Right lung (tissue), 5 donors: Measurements from ENCODE around the gene TK2. TPM values are rescaled to one million over a fixed set of nuclear protein-coding genes. Genes with fewer than 3 reads are reported as not detected.

Experiments
- DNase-seq, 2 donors: peaks; one replicate each; pipeline ENCODE4 v3.0.0-alpha.2; 2013
- polyA plus RNA-seq, 5 donors: library from polyadenylated mRNA; unstranded; fragments of 120-200 nt; gene quantifications; one replicate each; pipeline versions ENCODE4 v1.2.1 to v1.2.3, GENCODE V29; 2013; ENCODE audit warnings: inconsistent platforms in 1 of 5, low replicate concordance in 1 of 5; ENCODE audit not compliant: insufficient read length in 5 of 5, insufficient read depth in 1 of 5

The TK2 gene
- polyA plus RNA-seq, 5 donors = 29.1 to 36.2 (median 33.9) TPM

DNA sequence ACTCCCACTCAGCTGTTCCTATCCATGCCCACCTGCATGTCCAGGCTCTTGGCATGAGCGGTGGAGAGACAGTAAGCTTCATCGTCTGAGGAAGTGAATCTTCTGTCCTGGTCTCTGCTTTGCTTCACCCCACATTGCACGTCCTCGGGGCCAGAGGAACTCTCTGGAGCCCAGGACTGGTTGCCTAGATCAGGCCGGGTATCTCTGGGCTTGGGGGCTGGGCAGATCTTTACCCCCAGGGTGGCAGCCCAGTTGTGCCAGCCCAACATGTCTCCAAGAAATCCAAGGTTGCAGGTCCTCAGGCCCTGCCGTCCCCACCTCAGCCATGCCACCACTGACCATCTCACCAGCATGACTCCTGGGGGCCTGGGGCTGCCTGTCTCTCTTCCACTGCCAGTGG is 64.5 kb downstream of the TK2 start:
- no peak for DNase-seq

DNA sequence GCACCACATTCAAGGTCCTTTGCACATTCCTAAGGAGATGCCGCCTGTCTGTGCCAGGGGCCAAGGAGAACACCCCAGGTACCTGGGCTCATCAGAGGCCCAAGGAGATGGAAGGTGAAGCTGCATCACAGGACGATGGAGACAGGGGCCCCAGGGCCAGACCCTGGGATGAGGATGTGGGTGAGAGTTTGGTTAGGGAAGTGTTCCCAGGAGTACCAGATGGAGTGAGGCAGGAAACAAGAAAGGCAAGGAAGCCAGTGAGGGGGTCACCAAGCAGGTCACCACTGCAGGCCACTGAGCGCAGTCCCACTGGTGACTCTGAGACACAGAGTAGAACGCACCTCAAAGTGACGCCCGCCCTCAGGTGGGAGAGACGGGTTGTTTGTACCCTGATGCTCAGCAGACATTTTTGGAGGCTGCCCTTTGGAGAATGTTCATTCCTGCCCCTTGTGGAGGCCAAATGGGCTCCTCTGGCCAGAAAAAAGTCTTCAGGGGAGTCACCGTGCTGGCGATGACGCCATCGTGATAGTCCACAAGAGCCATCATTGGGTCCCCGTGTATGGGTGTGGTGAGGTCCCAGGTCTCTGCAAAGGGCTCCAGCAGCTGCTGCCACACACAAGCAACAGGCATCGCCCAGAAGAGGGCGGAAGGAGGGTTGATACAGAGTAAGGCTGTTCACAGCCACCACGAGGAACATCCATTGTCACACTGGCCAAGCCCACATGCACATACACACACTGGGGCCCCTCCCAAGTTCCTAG is 65.3 kb downstream of the TK2 start:
- no peak for DNase-seq

DNA sequence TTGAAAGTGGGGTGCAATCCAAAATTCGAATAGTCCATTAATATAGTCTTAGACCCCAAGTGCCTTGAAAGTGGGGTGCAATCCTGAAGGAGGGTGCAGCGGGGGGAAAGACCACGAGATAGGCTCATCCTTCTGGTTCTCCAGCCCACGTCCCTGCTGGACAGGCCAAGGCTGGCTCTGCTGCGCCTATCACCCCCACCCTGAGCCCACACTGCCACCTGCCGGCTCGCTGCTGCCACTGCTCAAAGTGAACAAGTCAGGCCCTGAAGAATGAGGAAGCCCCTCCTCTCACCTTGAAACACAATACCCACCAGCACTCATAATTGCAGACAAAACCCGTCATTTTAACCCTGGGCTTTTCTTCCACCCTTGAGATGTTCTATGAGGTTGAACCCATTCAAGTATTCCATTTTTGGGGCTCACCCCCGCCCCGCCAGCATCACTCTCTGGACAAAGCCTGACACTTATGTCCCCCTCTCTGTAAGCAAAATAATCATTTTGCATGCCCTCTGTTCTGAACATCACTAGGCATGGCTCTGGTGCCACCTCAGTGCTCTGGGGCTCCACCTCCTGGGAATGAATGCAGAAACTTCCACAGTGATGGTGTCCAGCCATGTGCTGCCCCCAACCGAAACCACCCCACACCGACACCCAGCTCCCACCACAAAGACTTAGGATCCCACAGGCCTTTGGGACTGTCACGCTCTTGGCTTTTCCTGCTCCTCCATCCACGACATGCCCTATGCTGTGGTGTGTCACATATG is 66.1 kb downstream of the TK2 start:
- peak; percentile 65 to 72 for DNase-seq

DNA sequence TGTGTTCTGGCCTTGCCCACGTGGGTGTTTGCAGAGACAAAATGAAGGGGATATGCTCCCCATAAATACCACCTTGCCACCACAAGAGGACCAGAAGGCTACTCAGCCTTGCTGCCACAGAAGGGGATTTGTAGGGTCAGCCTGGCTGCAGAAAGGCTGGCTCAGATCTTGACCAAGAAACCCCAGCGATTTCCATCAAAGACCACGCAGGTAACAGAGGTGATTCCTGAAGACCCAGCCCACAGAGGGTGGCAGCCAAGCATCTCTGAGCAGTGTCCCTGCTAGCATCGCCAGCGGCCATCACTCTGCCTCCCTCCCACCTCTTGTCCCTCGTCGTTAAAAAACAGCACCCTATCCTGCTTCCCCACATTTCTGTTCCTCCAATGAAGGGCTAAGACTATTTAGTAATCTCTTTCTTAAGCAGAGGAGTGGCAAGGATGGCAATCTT is 68.0 kb downstream of the TK2 start:
- no peak for DNase-seq

DNA sequence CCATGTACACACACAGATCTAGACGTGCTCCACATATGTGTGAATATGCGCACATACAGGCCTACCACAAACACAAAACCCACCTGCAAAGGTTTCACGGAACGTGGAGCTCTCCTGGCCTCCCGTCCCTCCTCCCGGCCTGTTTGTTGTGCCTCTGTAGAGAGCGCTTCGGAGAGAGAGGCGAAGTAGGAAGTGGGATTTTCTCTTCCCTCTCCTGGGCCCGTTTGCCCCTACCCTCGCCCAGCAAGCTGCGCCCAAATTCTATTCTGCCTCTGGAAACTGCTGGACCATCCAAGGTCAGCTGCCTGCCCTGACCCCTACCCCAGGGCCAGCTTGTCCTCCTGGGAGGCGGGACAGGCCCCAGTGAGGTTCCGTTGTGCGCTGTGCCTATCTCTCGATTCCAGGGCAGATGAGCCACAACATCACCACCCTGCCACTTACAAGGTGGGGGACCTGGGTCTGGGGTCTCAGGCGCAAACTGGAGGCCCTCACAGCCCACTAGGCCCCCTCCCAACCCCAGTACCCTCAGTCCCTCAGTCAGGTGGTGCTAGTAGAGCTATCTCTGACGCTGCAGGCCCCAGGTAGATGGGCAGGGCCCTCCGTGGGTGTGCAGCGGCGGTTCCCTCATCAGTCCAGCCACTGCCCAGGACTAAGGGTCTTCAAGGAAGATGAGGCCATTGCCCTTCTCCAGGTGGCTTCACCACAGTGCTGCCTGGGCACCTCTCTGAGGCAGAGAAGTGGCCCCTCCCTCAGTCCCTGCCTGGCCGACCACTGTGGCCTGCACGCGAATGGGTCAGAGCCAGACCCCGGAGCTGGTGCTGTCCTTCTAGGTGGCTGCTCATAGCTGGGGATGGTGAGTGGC is 68.6 kb downstream of the TK2 start:
- DNase-seq = no peak

DNA sequence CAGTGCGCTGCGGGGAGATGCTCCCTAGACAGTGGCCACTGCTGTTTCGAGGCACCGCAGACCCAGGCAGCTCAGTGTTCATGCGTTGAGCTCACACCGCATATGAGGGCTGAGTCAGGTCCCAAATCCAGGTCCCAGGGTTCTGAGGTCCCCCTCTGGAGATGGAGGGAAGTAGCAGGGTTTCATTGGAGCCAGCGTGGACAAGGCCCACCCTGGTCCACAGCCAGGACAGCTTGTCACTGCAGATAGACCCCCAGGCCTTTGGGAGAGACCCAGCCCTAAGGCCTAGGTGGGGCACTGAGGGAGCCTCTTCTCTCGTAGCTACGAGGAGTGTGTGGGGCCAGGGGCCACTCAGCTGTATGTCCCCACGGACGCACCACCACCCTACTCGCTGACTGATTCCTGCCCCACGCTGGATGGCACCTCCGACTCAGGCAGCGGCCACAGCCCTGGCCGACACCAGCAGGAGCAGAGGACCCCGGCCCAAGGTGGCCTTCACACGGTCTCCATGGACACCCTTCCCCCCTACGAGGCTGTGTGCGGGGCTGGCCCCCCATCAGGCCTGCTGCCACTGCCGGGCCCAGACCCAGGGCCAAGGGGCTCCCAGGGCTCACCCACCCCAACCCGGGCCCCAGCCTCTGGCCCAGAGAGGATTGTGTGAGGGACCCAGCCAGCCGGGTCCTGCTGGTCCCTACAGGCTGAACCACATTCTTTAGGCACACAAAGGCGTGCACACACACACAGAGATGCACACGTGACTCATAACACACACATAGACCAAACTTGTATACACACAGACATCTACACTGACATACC is 69.4 kb downstream of the TK2 start:
- DNase-seq = no peak

DNA sequence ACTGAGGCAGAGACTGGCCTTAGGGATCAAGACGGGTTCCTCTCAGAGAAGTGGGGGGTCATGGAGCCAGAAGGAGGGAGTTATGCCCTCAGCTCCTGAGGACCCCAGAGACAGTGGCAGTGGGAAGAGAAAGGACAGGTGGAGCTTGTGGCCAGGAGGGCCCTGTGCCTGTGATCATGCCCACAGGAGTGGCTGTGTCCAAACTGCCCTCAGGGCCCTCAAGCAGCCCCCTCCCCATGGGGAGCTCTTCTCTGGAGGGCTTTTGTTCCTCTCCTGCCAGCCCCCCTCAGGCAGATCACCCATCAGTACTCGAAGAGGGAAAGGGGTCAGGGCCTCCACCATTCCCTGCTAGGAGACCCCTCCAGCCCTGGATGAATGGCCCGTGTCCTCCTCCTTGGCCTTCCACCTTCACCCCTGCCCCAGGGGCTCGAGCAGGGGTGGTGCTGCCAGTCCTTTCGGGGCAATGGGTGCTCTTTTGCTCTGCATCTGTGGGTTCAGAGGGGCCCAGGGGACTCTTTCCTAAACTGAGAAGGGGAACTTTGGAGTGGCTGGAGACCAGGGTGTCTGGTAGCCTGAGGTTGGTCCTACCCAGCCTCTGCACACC is 70.2 kb downstream of the TK2 start:
- no peak for DNase-seq

DNA sequence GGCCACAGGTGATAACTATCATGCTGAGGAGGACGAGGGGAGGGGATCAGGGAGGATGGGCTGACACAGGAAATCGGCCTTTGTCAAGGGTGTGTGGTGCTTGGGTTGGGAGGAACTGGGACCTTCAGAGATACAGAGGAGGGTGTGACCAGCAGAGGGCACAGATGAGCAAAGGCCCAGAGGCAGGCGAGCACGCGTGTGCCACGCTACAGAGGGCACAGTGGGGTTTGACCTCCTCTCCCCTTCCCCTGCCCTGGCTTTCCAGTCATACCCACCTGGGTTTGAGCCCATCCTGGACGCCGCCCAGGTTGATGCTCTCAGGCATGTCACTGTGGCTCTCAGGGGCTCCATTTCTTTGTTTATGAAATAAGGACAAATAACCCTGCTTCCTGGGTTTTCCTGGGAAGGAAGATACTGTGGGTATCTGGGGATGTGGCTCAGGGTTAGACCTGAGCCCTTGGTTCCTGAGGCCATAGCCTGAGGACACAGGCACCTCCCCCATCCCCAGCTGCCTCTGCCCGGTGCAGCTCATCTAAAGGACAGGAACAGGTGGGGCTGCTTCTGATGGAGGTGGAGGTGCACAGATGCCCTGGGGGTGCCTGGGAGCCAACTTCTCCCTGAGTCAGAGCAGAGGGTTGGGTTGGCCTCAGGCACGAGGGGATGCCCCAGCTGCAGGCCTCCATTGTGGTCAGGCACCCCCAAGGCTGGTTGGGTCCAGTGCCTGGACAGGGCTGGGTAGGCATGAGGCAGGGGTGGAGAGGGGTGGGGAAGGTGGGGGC is 71.0 kb downstream of the TK2 start:
- DNase-seq = no peak

DNA sequence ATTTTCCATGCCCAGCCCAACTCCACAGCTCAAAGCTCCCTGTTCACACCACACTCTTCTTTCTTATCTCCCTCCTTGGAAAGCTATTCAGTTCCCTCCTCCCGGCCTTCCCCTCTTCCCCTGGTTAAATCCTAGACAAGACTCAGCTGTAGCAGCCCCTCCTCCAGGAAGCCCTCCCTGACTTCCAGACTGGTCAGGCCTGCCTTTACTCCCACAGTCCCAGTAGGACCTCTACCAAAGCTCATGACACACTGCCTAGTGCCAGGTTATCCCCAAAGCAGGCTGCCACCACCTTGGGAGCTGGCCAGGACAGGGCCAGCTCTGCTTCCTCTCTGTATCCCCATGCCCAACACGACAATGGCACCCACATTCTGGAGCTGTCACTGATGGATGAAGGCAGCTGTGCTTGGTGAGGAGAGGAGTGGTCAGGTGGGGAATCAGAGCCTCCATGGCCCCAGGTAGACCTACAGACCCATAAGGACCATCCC is 72.8 kb downstream of the TK2 start:
- no peak for DNase-seq

DNA sequence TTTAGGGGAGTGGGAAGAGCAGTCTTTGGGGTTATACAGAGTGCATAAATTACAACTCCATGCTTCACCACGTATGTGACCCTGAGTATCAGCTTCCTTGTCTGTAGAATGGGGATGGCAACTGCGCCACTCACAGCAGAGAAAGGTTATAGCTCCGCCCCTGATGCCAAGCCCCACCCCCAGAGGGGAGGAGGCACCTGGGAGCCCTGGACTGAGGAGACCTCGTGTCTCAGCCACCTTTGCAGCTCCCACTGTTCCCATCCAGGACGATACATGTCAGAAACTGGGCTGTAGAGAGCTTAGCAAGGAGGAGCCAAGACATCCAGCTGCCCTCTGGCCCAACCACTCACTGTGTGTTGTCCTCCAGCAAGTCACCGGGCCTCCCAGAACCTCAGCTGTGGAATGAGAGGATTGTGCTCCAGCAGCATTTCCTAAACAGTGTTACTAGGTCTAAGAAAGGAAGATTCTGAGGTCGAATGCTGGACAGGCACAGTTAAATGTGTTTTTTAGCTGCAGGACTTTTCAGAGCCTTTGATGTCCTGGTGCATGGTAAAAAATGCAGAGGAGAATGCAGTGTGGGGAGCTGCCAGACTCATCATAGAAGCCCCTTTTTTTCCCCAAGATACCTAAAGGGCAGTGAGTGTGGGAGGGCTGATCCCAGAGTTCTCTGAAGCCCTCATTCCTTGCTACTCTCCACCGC is 73.4 kb downstream of the TK2 start:
- DNase-seq = no peak

DNA sequence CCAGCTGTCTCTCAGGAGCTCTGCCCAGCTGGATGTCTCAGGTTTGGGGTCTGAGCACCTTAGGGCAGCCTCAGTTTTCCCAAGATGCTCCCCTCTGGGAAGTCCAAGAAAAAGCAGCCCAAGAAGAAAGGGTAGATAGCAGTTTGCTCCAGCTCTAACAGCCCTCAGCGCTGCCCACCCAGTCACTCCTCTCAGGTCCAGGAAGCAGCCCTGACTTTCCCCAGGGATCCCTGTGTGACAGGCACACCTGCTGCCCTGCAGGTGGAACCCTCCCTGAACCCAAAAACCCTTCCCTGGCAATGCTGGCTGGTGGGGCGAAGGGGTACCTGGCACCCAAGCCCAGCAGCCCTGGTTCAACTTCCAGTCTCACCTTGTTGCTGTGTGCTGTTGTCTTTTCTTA is 74.7 kb downstream of the TK2 start:
- no peak for DNase-seq

DNA sequence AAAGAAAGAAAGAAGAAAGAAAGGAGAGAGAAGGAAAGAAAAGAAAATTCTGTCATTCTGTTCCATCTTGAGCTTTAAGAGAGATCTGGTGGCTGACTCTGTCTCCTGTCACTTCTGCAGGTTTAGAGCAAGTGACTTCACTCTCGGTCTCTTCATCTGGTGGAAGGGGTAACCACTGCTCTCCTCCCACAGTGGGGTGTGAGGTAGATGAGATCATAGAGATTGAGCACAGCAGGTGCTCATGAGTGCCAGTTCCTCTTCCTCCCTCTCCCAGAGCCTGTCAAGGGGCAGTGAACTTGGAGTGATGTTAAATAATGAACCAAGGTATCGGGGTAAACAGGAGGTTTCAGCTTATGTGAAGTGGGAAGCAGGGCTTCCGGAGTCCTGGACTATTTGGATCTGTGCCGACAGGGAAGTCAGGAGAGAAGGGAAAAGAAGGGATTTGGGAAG is 75.1 kb downstream of the TK2 start:
- no peak for DNase-seq

DNA sequence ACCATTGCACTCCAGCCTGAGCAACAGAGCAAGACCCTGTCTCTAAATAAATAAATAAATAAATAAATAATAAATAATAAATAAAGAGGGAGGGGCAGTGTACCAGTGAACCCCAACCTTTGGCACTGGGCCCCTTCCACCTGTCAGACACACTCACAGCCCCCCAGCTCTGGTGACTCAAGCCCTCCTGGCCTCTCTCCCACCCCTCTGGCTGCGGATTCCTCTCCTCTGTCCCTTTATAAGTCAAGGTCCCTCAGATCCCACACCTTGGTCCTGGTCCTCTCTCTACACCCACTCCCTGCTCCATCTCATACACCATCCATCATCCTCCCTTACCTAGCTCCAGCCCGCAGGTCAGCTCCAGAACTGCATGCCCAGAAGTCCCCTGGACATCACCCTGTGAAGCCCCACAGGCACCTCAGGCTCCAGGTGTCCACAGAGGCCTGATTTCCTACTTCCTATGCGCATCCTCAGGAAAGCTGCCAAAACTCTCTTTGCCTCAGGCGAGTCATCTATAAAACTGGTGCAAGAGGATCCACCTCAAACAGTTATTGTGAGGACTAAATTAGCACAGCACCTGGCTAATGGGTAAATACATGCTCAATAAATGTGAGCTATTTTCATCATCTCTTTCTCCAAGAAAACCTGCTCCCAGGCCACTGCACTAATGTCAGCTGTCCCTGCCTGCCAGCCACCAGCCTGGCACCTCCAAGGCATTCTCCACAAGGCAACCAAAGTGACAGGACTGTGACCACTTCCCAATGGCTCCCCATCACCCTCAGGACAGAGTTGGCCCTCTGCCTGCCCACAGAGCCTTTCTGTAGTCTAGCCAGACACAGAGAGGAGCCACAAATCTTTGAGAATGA is 76.0 kb downstream of the TK2 start:
- no peak for DNase-seq

DNA sequence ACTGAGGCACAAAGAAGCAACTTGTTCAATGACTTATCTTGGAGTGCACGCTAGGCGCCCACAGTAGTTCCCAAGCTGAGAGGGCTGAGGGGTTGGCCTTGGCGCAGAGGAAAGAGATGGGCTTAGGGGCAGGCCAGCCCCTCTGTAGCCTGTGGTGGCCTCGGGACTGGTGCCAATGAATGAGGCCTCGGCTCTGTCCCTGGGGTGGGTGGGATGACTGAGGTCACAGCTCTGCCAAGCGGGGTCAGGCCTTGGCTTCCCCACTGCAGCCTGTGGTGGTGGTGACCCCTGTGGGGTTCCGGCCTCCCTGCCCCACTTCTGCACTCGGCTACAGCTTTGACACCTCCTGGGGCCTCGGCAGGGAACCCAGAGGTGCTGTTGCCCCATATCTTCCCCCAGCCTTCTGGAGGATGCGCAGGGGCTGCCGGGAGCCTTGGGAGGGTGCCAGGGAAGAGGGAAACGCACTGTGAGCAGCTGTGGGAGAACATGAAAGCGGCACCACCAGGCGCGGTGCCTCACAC is 76.8 kb downstream of the TK2 start:
- DNase-seq = no peak

DNA sequence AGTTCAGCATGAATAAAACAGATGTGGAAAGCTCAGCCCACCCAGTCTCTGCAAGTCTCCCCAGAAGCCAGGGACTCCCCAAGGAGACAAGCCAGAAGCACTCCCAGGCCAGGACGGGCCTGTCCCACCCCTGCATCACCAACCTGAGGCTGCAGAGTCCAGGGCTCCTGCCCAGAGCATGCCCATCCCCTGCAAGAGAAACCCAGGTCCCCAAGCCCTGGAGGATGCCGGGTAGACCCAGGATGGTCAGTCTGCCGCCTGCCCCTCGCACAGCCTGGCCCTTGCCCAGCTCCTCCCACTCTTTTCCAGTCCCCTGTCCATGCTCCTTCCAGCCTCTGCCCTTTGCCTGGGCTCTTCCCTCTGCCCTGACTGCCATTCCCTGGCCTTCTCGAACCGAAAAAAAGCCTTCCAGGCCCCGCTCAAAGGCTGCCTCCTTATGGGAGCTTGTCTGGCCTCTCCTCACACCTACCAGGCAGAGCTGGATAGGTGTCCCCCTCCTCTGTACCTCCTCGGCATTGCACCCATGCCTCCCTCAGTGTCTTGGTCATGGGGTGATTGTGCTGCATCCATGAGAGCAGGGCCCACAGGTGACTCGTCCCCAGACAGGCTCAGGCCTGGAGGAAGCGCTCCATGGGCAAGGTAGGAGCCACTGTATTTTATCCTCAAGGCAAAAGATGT is 78.1 kb downstream of the TK2 start:
- no peak for DNase-seq

DNA sequence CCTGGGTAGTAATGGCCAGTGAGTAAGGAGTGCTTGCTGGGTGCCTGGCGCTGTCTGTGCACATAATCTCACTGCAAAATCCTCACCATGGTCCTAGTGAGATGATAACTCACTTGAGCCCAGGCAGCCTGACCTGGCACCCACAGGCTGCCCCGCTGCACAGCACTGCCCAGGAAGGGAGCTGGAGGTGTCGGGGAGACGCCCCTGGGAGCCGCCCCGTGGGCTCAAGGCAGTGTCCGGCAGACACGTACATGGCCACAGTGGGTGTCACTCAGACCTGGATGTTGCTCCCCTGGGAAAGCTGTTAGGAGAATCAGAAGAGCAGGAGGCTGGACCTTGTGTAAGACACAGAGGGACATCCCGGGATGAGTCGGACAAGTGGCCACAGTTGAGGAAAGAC is 78.7 kb downstream of the TK2 start:
- no peak for DNase-seq

DNA sequence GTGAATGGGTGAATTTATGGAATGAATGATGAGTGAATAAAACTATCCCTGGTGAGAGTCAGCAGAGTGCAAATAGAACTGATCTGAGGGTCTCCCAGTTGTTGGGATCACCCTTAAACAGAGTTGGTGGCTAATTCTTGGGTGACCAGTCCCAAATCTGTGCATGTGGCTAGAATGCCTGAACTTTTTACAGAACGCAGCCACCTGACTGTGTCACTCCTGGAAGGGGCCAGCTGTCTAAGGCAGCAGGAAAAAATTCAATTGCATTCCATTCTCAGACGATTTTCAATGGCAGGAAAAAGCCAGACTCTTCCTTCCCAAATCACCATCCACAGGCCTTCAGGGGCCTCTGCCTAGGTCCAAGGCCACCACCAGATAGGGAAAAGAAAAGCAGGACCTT is 79.4 kb downstream of the TK2 start:
- DNase-seq = no peak
